Uterus (tissue), 2 donors: ENCODE data around the gene COL25A1.

Experiments
- POLR2A ChIP-seq, 2 donors: fragments of 450-650 bp; IDR thresholded peaks; one replicate each; pipeline ENCODE4 v1.6.1; 2016; ENCODE audit warnings: antibody characterized with exemption in 2 of 2, mild to moderate bottlenecking in 1 of 2, moderate library complexity in 1 of 2
- TF ChIP-seq, protein P1 (sequence below), 4 experiments: fragments of 200-600 bp in 2 of 4; fragments of 450-650 bp in 2 of 4; sonication (generic) in 2 of 4; IDR thresholded peaks; one replicate each; pipeline ENCODE4 v1.5.1; 2016 to 2019; ENCODE audit warnings: antibody characterized with exemption in 4 of 4, mild to moderate bottlenecking in 2 of 4, moderate library complexity in 1 of 4

- TF ChIP-seq, protein P1, sequence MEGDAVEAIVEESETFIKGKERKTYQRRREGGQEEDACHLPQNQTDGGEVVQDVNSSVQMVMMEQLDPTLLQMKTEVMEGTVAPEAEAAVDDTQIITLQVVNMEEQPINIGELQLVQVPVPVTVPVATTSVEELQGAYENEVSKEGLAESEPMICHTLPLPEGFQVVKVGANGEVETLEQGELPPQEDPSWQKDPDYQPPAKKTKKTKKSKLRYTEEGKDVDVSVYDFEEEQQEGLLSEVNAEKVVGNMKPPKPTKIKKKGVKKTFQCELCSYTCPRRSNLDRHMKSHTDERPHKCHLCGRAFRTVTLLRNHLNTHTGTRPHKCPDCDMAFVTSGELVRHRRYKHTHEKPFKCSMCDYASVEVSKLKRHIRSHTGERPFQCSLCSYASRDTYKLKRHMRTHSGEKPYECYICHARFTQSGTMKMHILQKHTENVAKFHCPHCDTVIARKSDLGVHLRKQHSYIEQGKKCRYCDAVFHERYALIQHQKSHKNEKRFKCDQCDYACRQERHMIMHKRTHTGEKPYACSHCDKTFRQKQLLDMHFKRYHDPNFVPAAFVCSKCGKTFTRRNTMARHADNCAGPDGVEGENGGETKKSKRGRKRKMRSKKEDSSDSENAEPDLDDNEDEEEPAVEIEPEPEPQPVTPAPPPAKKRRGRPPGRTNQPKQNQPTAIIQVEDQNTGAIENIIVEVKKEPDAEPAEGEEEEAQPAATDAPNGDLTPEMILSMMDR (IDR thresholded peaks at IDR 0.05) = no peak
- no peak for TF ChIP-seq POLR2A (IDR thresholded peaks at IDR 0.05)
Measured at GRCh38 chr4:109078724-109079123, 223.7 kb downstream of the COL25A1 start.
